Fibroblast of villous mesenchyme (primary cell): ENCODE data around the gene GRN. TPM values are rescaled to one million over a fixed set of nuclear protein-coding genes. Genes with fewer than 3 reads are reported as not detected.

ENCODE experiments used
- DNase-seq: peaks from one replicate; pipeline ENCODE4 v3.0.0-alpha.2; 2010; ENCODE audit warnings: low read depth
- H3K4me3 ChIP-seq: 2 replicates; pipeline ENCODE4 v1.5.1; 2011; ENCODE audit warnings: low read depth, mild to moderate bottlenecking, low read length
- CTCF ChIP-seq: IDR thresholded peaks from 2 replicates; pipeline ENCODE4 v1.5.1; 2012; ENCODE audit warnings: low read depth, mild to moderate bottlenecking, low read length; ENCODE audit not compliant: insufficient read depth
- total RNA-seq: library from RNA; depleted of rRNA; stranded (reverse); fragments of >200 nt; gene quantifications from 2 replicates; pipeline ENCODE4 v1.2.3, GENCODE V29; 2012

Gene GRN
- total RNA-seq, 1 donor = 165 TPM

GRCh38 chr17:44348234-44348987, 3.3 kb downstream of the GRN start:
- no peak overlapping the region for H3K4me3 ChIP-seq
- DNase-seq = no peak
- TF ChIP-seq CTCF = no peak

- TF ChIP-seq CTCF = no peak
- no peak for DNase-seq
- no peak overlapping the region for H3K4me3 ChIP-seq
Measured at GRCh38 chr17:44348988-44349364, 3.9 kb downstream of the GRN start.

GRCh38 chr17:44349553-44350070, 4.5 kb downstream of the GRN start:
- no peak for DNase-seq
- no peak for TF ChIP-seq CTCF
- H3K4me3 ChIP-seq = no peak overlapping the region

- peak; percentile 81 for TF ChIP-seq CTCF
- peak; percentile 50 for DNase-seq
- no peak overlapping the region for H3K4me3 ChIP-seq
Measured at GRCh38 chr17:44350733-44351226, 5.7 kb downstream of the GRN start.

- no peak for DNase-seq
- no peak overlapping the region for H3K4me3 ChIP-seq
- no peak for TF ChIP-seq CTCF
Measured at GRCh38 chr17:44351464-44351863, 6.4 kb downstream of the GRN start.

GRCh38 chr17:44351961-44352827, 7.1 kb downstream of the GRN start:
- DNase-seq = no peak
- no peak for TF ChIP-seq CTCF

More at GRCh38 chr17:44351961-44352827, 7.1 kb downstream of the GRN start:
- H3K4me3 ChIP-seq = no peak overlapping the region
